HG03457 (cell line): Measurements from ENCODE around the gene GAS7.

Source experiments
- ATAC-seq: cut with Tn5 transposase; IDR thresholded peaks from one replicate; pipeline ENCODE4 v1.9.1; 2021; ENCODE audit warnings: moderate number of reproducible peaks; ENCODE audit not compliant: unreplicated experiment

GAS7 gene

DNA sequence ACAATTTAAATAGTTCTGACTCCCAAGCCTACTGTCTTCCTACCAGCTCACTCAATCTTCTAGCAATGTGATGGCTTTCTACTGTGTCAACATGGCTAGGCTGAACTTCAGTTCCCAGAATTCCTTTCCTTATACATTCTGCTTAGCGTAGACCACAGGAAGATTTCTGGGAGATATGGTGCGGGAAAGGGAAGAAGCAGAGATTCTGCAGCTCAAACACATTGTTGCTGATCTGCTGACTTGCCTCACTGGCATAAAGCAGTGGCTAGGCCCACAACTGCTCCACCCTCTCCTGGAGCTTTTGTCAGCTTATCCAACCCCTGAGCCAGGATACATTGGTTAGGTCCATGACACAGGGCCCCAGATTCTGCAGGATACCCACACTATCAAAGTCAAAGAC, 58.8 kb downstream of the GAS7 start:
- ATAC-seq = no peak

GRCh38 chr17:10136258-10136981, 62.0 kb downstream of the GAS7 start:
- no peak for ATAC-seq

DNA sequence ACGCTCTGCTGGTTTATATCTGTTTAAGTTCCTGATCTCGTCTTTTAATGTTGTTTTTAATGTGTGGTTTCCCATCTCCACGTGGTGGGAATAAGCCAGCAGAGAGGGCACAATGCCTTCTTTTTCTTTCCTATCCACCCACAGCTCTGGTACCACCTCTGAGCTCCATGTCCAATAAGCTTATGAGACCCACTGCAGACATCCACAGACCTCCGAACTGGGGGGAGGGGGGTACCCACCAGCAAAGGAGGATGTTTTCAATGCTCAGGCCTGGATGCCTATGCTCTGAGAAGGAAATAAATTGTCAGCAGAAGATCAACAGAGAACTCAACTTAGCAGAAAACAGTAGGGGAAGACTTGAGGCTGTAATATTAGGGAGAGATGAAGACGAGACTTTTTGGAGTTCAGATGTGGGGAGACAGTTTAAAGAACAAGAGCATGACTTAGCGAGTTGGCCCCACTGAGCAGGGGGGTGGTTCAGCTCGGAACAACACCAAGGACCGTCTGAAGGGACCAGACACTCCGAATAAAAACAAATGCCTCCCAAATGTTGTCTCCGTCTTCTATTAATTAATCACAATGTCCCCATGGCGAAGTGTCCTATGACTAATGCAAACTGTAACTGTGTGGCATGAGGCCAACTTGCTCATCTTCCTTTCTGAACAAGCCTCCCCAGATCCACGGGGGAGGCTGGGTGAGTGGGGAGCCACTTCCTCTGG, 62.7 kb downstream of the GAS7 start:
- ATAC-seq = no peak

DNA sequence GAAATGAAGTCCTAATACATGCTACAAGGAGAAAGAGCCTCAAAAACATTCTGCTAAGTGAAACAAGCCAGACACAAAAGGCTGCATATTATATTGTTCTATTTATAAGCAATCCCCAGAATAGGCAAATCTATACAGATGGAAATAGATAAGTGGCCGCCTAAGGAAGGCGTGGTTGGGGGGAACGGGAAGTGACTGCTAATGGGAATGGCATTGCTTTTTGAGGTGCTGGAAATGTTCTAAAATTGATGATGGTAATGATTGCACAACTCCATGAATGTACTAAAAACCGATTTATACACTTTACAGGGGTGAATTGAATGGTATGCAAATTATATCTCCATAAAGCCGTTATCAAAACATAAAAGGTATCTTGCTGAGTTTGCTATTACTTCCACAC, 67.7 kb downstream of the GAS7 start:
- ATAC-seq = no peak

DNA sequence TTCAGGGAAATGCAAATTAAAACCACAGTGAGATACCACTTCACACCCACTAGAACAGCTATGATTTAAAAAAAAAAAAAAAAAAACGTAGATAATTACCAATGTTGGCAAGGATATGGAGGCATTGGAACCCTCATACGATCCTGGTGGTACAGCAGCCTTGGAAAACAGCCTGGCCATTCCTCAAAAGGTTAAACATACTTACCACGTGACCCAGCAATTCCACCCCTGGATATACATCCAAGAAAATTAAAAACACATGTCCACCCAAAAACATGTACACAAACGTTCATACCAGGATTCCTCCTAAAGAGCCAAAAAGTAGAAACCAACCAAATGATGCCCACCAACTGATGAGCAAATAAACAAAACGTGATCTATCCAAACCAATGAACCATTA, 68.1 kb downstream of the GAS7 start:
- ATAC-seq = no peak

GRCh38 chr17:10127819-10128425, 70.5 kb downstream of the GAS7 start:
- ATAC-seq = no peak

DNA sequence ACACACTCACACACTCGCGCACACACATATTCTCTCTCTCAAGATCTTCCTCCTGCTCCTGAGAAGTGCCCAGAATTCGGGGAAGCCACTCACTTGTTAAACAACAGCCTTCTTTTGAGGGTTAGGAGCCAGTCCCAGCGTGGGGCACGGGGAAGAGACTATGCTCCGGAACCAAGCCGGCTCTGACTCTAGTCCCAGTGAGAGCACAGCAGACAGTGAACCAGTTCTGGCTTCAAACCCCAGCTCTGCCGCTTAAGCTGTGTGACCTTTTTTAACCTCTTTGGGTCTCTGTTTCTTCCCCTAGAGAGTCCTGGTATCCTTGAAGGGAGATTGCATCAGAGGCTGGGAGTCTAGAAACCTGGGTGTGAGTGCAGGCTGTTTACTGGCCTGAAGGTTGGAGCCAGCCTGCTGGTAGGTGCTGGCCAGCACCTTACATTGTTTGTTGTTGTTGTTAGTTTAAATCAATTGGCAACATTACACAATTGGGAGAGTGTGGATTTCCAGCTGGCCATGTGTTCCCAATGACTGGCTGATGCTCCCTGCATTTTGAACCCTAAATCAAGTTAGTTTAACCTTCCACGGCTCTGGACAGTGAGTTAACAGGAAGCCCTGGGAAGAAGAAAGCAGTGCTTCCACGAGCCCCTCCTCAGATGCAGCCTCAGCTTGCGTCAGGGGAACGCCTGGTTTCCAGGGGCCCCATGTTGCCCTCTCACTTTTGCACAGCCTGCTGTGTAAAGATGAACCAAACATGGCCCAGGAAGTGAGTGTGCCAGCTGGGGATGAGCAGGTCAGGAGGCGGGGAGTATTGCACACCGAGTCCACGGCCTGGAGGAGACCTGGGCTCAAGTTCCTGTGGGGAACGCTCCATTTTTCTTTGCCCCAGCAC, 71.5 kb downstream of the GAS7 start:
- no peak for ATAC-seq

DNA sequence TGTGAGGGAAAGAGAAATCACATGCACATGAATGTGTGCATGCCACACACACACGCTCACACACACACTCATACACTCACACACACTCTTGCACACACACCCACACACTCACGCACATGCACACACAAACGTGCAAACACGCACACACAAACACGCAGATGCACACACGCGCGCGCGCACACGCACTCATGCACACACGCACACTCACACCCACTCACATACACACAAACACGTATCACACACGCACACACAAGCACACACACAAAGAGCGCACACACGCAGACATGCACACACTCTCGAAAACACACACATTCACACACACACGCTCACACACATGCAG, 72.2 kb downstream of the GAS7 start:
- ATAC-seq = no peak

DNA sequence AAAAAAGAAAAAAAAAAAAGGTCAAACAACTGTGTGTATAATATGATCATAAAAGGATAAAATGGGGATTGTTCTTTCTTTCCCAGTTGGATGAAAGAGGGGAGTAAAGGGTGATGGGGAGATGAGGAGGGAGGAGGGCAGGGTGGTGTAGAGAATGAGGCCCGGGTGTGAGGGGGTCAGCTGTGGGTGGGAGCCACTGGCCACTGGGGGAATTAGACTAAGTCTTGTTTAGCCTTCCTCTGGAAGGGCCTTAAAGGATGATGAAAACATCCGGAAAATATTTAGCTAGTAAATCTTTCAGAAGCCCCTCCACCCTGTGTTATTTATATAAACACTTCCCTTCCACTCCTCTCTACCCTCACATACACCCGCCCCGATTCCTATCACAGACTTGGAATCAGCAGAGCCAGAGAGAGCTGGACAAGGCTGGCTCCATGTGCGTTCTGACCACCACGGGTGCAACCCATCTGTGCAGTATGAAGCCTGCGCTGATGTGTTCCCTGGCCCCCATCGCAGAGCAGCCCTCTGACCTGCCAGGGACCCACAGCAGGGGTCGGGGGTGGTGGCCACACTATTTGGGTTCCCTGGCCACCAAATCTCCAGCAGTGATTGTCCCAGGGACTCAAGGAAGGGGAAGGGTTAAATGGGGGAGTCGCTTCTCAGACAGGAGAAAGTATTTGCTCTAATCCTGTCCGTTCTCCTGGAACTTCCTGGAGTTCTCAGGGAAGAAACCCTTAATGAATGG, 72.7 kb downstream of the GAS7 start:
- no peak for ATAC-seq

DNA sequence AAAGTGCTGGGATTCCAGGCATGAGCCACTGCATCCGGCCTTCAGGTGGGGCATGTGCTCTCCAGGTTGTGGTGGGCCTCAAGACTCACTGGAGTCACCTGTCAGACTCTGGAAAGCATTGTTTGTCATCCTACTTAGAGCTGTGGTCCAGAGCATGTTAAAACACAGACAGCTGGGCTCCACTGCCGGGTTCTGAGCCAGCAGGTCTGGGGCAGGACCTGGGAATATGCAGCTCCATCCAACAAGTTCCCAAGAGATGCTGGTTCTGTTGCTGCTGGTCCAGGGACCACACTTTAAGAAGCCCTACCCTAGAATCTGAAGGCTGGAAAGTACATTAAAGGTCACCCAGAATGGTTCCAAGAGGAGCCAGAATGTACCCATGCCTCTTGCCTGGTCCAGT, 75.3 kb downstream of the GAS7 start:
- no peak for ATAC-seq

GRCh38 chr17:10121971-10122707, 76.3 kb downstream of the GAS7 start:
- no peak for ATAC-seq

GRCh38 chr17:10120749-10121148, 77.7 kb downstream of the GAS7 start:
- no peak for ATAC-seq

DNA sequence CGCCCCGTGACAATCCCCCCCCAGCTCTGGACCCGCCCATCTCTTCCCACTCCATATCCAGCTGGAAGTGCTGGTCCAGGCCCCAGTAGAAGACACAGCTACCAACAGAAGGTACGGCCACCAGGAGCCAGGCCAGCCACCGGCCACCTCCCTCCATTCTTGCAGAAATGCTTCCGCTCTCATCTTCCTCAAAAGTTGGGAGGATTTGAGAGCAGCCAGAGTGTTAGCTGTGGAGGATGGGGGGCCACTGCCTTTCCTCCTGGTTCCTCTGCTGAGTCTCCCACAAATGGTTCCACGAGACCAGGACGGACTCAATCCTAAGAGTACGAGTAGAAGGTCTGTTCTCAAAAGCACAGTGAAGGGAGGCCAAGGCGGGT, 78.3 kb downstream of the GAS7 start:
- no peak for ATAC-seq

DNA sequence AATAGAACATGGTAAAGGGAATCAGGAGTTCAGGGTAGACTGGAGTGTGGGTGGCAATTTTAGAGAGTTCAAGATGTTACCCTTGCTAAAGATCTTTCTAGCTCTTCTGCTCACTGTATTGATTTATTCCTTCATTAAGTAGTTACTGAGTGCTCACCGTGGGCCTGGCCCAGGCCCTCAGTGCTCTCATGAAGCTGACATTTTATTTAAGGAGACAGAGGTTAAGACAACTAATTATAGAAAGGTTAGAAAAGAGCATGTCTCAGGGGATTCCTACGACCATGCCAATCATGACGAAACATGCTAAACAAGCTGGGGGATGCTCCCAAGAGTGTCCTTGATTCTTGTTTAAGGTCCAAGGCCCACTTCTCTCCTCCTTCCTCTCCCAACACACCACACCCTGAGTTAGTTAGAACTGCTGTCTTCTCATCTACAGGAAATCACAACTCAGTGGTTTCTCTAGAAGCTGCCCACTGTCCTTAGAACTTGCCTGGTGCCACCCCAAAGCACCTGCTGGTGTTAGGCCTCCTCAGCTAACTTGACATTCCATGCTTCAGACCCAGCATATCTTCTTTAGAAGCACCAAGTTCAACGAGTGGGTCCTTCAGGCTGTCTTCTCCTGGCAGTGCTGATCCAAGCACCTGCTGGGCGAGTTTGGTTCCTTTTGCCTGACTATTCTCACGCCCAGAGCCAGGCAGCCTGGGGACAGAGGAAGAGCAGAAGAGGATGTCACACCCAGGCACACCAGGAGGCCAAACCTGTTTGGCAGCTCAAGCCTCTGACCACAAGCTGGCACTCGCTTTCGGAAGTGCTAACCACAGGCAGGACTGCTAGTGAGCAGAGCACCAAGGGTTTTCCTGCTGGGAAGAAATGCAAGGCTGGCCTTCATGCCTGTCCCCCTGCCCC, 79.0 kb downstream of the GAS7 start:
- ATAC-seq = no peak

DNA sequence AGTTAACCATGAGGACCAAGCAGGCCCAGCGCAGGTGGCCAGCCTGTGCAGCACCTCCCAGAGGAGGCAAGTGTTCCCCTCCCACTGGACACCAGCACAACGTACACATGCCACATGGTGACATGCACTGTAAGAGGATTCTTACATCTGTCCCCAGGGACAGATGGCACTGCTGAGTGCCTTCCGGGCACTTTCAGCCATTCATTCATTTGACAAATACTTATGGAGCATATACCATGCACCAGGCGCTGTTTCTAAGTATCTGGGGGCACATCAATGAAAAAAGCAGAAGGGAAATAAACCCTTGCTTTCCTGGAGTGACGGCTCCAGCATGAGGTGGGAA, 79.6 kb downstream of the GAS7 start:
- no peak for ATAC-seq

DNA sequence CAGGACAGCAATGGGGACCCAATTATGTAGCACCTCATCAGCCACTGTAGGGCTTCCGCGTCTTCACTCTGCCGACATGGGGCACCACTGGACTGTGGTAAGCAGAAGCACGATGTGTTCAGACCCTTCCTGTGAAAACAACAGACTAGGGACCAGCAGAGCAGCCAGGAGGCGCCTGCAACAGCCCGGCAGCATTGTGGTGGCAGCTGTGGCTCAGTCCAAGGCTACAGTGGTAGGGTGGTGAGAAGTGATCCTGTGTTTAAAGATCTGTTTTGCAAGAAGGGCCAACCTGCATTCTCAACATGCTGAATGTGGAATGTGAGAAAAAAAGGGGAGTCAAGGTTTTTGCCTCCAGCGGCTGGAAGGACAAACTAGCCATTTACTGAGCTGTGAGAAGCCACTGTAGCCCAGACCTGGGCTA, 80.8 kb downstream of the GAS7 start:
- no peak for ATAC-seq

DNA sequence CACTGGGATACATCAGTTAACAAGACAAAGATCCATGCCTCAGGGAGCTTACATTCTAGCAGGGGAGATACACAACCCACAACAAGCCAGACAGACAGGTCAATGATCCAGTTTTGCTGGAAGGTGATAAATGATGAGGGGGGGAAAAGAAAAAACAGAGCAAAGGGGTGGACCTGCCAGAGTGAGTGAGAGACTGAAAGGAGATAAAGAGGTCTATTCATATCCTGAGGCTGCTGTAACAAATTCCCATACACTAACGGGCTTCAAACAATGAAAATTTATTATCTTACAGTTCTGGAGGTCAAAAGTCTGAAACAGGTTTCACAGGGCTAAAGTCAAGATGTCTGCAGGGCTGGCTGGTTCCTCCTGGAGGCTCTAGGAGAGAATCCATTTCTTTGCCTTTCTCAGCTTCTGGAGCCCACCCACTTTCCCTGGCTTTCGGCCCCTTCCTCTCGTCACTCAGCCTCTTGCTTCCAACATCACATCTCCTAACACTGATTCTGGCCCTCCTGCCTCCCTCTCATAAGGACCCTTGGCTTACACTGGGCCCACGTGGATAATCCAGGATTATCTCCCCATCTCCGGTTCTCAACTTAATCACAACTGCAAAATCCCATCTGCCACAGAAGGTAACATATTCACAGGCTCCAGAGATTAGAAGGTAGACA, 81.5 kb downstream of the GAS7 start:
- ATAC-seq = no peak

DNA sequence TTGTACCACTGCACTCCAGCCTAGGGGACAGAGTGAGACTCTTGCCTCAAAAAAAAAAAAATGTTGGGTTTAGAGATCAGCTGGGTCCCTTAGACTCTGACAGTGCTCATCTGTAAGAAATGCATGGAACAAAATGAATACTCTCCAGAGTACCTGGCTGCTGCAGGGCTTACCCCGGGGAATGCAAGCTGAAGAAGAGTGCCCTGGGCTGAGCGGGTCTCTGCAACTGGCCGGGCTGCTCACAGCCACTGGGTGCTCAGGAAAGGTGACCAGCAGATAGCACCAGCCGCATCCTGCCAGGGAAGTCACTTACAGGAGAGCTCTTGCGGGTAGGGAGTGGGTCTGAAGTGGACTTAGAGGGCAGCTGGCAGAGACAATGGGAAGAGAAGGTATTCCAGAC, 82.1 kb downstream of the GAS7 start:
- ATAC-seq = no peak

GRCh38 chr17:10115536-10115932, 82.9 kb downstream of the GAS7 start:
- no peak for ATAC-seq
